HEK293 (cell line): ENCODE measurements around the gene BAIAP2.

Experiments used
- BCL11A ChIP-seq: fragments of 450-650 bp; formaldehyde crosslinking; IDR thresholded peaks from 2 replicates; pipeline ENCODE4 v1.5.1; 2016; ENCODE audit warnings: low read depth, missing biosample characterization, missing genetic modification characterization
- HIC1 ChIP-seq: fragments of 450-650 bp; formaldehyde crosslinking; IDR thresholded peaks from 2 replicates; pipeline ENCODE4 v1.5.1; 2016; ENCODE audit warnings: missing biosample characterization, missing genetic modification characterization
- INSM2 ChIP-seq: fragments of 450-650 bp; formaldehyde crosslinking; IDR thresholded peaks from 2 replicates; pipeline ENCODE4 v1.5.1; 2016; ENCODE audit warnings: missing biosample characterization, missing genetic modification characterization
- OSR2 ChIP-seq: fragments of 450-650 bp; formaldehyde crosslinking; IDR thresholded peaks from 2 replicates; pipeline ENCODE4 v1.5.1; 2016; ENCODE audit warnings: missing biosample characterization, missing genetic modification characterization
- PBX3 ChIP-seq: sonication (generic); formaldehyde crosslinking; IDR thresholded peaks from 2 replicates; pipeline ENCODE4 v1.8.1; 2022; ENCODE audit warnings: mild to moderate bottlenecking, moderate library complexity, missing genetic modification reagents
- PRDM1 ChIP-seq: fragments of 450-650 bp; formaldehyde crosslinking; IDR thresholded peaks from 2 replicates; pipeline ENCODE4; 2016; ENCODE audit warnings: missing biosample characterization, missing genetic modification characterization
- RBAK ChIP-seq: fragments of 450-650 bp; formaldehyde crosslinking; IDR thresholded peaks from 2 replicates; pipeline ENCODE4 v1.5.1; 2016; ENCODE audit warnings: missing biosample characterization, missing genetic modification characterization
- ZBTB1 ChIP-seq: fragments of 450-650 bp; formaldehyde crosslinking; IDR thresholded peaks from 2 replicates; pipeline ENCODE4 v1.5.1; 2016; ENCODE audit warnings: missing biosample characterization, missing genetic modification characterization
- ZBTB17 ChIP-seq: fragments of 450-650 bp; formaldehyde crosslinking; IDR thresholded peaks from 2 replicates; pipeline ENCODE4 v1.5.1; 2016; ENCODE audit warnings: missing biosample characterization, missing genetic modification characterization
- ZNF146 ChIP-seq: fragments of 450-650 bp; formaldehyde crosslinking; IDR thresholded peaks from 2 replicates; pipeline ENCODE4 v1.5.1; 2016; ENCODE audit warnings: missing biosample characterization, missing genetic modification characterization
- ZNF155 ChIP-seq: fragments of 450-650 bp; formaldehyde crosslinking; IDR thresholded peaks from 2 replicates; pipeline ENCODE4 v1.5.1; 2016; ENCODE audit warnings: missing biosample characterization, missing genetic modification characterization
- ZNF23 ChIP-seq: fragments of 450-650 bp; formaldehyde crosslinking; IDR thresholded peaks from 2 replicates; pipeline ENCODE4 v1.5.1; 2016; ENCODE audit warnings: missing biosample characterization, missing genetic modification characterization, borderline replicate concordance
- ZNF274 ChIP-seq, 2 experiments: fragments of 200-500 bp in 1 of 2; fragments of 450-650 bp in 1 of 2; sonication (Bioruptor generic) in 1 of 2; formaldehyde crosslinking in 1 of 2; IDR thresholded peaks; 2 replicates each; pipeline versions ENCODE4 v1.5.1 to v1.6.1; 2014 to 2016; ENCODE audit warnings: borderline replicate concordance in 1 of 2, inconsistent platforms in 1 of 2, low read length in 1 of 2, missing biosample characterization in 1 of 2, missing genetic modification characterization in 1 of 2
- ZNF280D ChIP-seq: fragments of 450-650 bp; formaldehyde crosslinking; IDR thresholded peaks from 2 replicates; pipeline ENCODE4 v1.5.1; 2016; ENCODE audit warnings: missing biosample characterization, missing genetic modification characterization
- ZNF416 ChIP-seq: fragments of 450-650 bp; formaldehyde crosslinking; IDR thresholded peaks from 2 replicates; pipeline ENCODE4 v1.5.1; 2016; ENCODE audit warnings: missing biosample characterization, missing genetic modification characterization
- ZNF510 ChIP-seq: fragments of 450-650 bp; formaldehyde crosslinking; IDR thresholded peaks from 2 replicates; pipeline ENCODE4 v1.5.1; 2018; ENCODE audit warnings: mild to moderate bottlenecking, missing genetic modification characterization, missing biosample characterization; ENCODE audit not compliant: insufficient replicate concordance
- ZNF530 ChIP-seq: fragments of 450-650 bp; formaldehyde crosslinking; IDR thresholded peaks from 2 replicates; pipeline ENCODE4 v1.5.1; 2016; ENCODE audit warnings: low read depth, missing biosample characterization, missing genetic modification characterization
- ZNF549 ChIP-seq: fragments of 450-650 bp; IDR thresholded peaks from 2 replicates; pipeline ENCODE4 v1.5.1; 2018; ENCODE audit warnings: missing biosample characterization, missing genetic modification characterization, mild to moderate bottlenecking, inconsistent platforms, moderate library complexity
- ZNF585B ChIP-seq: fragments of 450-650 bp; formaldehyde crosslinking; IDR thresholded peaks from 2 replicates; pipeline ENCODE4 v1.5.1; 2016; ENCODE audit warnings: missing biosample characterization, missing genetic modification characterization
- ZNF610 ChIP-seq: fragments of 450-650 bp; formaldehyde crosslinking; IDR thresholded peaks from 2 replicates; pipeline ENCODE4 v1.5.1; 2016; ENCODE audit warnings: missing biosample characterization, missing genetic modification characterization, borderline replicate concordance
- ZNF623 ChIP-seq: fragments of 450-650 bp; formaldehyde crosslinking; IDR thresholded peaks from 2 replicates; pipeline ENCODE4 v1.5.1; 2016; ENCODE audit warnings: missing biosample characterization, missing genetic modification characterization
- ZNF670 ChIP-seq: fragments of 450-650 bp; formaldehyde crosslinking; IDR thresholded peaks from 2 replicates; pipeline ENCODE4 v1.5.1; 2016; ENCODE audit warnings: missing biosample characterization, missing genetic modification characterization, low read depth
- ZNF701 ChIP-seq: fragments of 450-650 bp; formaldehyde crosslinking; IDR thresholded peaks from 2 replicates; pipeline ENCODE4 v1.5.1; 2016; ENCODE audit warnings: missing biosample characterization, missing genetic modification characterization
- ZNF704 ChIP-seq: fragments of 450-650 bp; formaldehyde crosslinking; IDR thresholded peaks from 2 replicates; pipeline ENCODE4 v1.5.1; 2016; ENCODE audit warnings: missing biosample characterization, missing genetic modification characterization
- ZNF768 ChIP-seq: fragments of 450-650 bp; formaldehyde crosslinking; IDR thresholded peaks from 2 replicates; pipeline ENCODE4 v1.5.1; 2018; ENCODE audit warnings: missing biosample characterization, mild to moderate bottlenecking, missing genetic modification characterization
- ZSCAN18 ChIP-seq: fragments of 450-650 bp; formaldehyde crosslinking; IDR thresholded peaks from 2 replicates; pipeline ENCODE4 v1.5.1; 2016; ENCODE audit warnings: missing biosample characterization, missing genetic modification characterization

Gene BAIAP2

GRCh38 chr17:81002409-81003361 is 32.3 kb upstream of the BAIAP2 start (continued):
- TF ChIP-seq PBX3 (CRISPR knock-in tag) (no peak), ZBTB1 (tag by site-specific recombination) (no peak), ZNF23 (no peak), ZNF274 (IDR thresholded peaks at IDR 0.05; ENCODE audit: low read length) (no peak), ZNF274 (tag by site-specific recombination; IDR thresholded peaks at IDR 0.05; ENCODE audit: borderline replicate concordance) (no peak), ZNF549 (no peak), ZNF768 (no peak), ZNF610 (tag by site-specific recombination) (no peak), ZNF530 (no peak), ZNF510 (tag by site-specific recombination) (no peak), ZBTB17 (tag by site-specific recombination) (peak; percentile 88), OSR2 (no peak), ZNF701 (tag by site-specific recombination) (no peak), ZNF704 (tag by site-specific recombination) (no peak), INSM2 (tag by site-specific recombination) (no peak), ZNF670 (no peak), ZNF155 (tag by site-specific recombination) (no peak), ZNF585B (tag by site-specific recombination) (no peak), PRDM1 (peak; percentile 41; the same call in 1 of the 2 replicates), ZSCAN18 (no peak), HIC1 (tag by site-specific recombination) (no peak), ZNF623 (tag by site-specific recombination) (no peak), ZNF146 (no peak), RBAK (no peak), ZNF280D (tag by site-specific recombination) (no peak), BCL11A (tag by site-specific recombination) (no peak), ZNF416 (tag by site-specific recombination) (no peak)
